Measurements from ENCODE around the gene GOSR2. TPM values are rescaled to one million over a fixed set of nuclear protein-coding genes. Genes with fewer than 3 reads are reported as not detected.
"Not testable (repeated sequence)": the region's sequence is repeated elsewhere in the genome, so short reads cannot be mapped to it uniquely, and the experiment has no call there.

GOSR2 gene
- total RNA-seq, 1 experiment from 2014 or later, result 14.2 TPM

DNA sequence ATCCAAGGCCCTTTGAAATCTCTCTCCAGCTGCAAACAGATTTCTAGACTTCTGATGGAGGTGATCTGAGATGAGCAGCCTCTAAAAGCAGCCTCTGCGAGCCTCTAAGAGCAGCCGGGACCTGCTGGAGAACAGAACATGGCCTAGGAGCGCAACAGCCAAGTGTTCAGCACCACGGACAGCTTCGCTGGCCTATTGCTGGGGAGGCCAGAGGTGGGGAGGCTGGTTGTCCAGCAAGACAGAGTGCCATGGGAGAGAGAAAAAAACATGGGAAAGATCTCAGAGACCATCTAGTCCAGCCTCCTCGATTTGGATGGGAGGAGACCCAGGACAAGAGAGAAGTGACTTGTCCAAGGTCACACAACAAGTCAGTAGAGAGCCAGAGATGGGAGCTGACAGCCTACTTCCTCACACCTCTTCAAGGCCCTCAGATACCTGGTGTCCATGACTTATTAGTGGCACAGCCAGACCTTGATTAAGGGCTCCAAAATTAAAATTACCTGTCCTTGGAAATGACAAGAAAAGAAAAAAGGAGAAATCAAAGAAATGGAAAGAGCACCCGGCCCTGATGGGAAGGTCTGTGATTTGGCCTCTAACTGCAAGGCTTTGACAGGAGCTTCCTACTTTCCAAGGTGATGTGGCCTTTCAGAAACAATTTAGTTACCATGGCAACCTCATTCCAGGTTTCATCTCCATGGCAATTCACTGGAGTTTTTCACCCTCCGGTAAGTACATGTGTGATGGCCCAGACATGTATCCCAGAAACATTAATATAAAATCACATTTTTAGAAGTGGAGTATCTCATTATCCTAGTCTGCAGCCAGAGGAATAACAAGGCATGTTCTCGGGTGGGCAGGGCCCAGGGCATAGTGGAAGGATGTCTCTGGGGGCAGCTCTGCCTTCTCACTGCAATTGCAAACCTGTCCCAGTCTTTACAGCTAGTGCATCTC, 41.6 kb downstream of the GOSR2 start:
- DNase-seq (ENCODE audit: low spot score), result no peak

DNA sequence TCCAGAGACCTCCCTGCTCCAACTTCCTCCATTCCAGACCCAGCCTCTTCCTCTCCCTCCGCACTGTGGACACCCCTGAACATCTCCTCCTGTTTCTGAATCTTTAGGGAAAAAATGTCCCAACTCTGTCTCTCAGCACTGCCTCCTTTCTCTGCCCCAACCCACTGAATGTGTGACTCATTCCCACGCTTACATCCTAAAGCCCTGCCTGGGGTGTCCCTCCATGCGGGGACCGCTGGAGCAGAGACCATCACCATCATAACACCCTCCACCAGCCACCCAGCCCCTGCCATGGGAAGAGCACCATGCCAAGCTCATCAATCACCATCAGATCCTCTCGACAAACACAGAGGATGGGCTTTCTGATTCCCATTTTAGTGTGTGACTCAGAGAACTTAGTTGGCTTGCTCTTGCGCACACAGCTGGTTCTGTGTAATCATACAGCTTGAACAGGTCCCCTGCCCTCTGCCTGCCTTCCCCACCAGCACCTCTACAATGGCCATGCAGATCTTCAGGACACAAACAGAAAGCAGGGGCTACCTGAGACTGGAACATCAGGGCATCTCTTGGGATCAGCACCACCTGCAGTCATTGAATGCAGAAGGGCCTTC, 45.4 kb downstream of the GOSR2 start:
- DNase-seq (ENCODE audit: low spot score), result no peak

GRCh38 chr17:46968896-46969295, 45.9 kb downstream of the GOSR2 start:
- DNase-seq (ENCODE audit: low spot score), result no peak

DNA sequence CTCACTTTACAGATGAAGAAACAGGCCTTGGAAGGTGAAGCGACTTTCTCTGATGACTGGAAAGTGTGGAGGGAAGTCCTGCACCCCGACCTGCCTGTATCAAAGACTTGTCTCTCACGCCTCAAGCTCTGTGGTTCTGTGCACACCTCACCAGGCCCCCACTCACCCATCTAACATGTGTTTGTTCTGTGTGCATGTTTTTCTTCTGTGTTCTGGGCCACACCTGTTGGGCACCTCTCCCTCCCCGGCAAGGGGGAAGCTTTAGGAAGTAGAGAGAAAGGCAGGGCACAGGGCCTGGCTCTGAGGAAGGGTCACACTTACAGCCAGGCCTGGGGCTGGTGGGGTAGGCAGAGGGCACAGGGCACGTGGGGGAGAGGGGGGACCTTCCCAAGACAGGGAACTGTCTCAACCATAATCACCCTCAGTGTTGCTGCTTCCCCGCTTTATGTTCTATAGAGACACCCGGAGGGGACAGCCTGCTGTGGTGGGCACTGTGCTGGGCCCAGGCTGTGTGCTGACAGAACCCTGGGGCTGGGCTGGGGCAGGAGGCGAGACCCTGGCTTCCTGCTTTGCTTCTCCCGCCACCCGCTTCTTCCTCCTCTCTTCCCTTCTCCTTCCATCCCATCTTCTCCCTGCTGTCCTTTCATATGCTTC, 48.8 kb downstream of the GOSR2 start:
- no peak for DNase-seq (ENCODE audit: low spot score)

- DNase-seq (ENCODE audit: low spot score), result no peak
These were observed 49.4 kb downstream of the GOSR2 start for GRCh38 chr17:46972346-46972745.

- no peak for DNase-seq (ENCODE audit: low spot score)
These were observed 51.1 kb downstream of the GOSR2 start for GRCh38 chr17:46974086-46974485.

DNA sequence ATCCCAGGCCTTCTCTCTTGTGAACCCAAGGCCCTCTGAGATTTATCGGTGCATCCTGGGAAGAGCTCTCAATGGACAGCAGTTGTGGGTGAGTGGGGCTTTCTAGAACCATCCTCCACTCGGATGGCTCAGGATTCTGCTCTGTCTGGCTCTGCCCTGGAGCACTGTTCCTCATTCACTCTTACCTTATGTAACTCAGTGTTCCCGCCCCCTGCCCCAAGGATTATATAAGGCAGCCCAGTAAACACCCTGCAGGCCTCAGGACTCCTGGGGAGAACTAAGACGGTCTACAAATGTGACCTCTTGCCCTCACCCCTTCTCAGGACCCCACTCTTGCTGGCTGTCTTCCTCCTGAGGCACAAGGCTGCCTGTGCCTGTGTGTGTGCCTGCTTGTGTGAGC, 52.3 kb downstream of the GOSR2 start:
- DNase-seq (ENCODE audit: low spot score), result no peak

- peak; percentile 2 for DNase-seq (ENCODE audit: low spot score)
These were observed 53.8 kb downstream of the GOSR2 start for GRCh38 chr17:46976626-46977270.

- DNase-seq (ENCODE audit: low spot score), result peak; percentile 55
These were observed 54.4 kb downstream of the GOSR2 start for GRCh38 chr17:46977348-46977747.

DNA sequence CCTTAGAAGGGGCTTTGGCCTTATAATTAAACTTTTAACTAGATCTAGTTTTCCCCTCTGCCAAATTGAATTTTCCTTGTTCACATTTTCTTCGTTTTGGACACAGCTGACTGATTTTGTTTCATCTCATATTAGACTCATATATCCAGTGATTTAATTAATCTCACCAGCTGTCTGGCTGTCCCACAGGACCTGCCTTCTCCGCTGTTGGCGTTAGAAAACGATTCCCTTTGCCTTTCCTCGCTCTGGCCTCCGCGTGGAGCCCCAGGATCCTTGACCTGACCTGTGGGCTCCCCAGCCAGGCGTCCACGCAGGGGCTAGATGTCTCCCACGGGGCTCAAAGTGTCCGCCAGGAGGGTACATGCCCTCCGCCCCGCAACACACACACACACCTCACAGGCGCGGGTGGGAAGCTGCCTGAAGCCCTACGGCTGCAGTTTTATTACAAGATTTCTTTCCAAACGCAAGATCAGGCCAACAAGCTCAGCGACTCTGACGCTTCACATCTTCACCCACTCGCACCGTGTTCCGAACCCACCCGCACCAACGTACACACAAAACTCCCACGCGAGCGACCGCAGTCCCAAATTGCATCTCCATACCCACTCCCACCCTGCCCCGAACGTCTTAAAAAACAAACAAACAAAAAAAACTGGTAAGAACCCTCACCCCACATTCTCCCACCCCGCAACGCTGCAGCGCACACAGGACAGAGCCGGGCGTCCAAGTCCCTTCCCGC, 55.0 kb downstream of the GOSR2 start:
- no peak for DNase-seq (ENCODE audit: low spot score)

- DNase-seq (ENCODE audit: low spot score), result no peak
These were observed 55.7 kb downstream of the GOSR2 start for GRCh38 chr17:46978489-46979146.

DNA sequence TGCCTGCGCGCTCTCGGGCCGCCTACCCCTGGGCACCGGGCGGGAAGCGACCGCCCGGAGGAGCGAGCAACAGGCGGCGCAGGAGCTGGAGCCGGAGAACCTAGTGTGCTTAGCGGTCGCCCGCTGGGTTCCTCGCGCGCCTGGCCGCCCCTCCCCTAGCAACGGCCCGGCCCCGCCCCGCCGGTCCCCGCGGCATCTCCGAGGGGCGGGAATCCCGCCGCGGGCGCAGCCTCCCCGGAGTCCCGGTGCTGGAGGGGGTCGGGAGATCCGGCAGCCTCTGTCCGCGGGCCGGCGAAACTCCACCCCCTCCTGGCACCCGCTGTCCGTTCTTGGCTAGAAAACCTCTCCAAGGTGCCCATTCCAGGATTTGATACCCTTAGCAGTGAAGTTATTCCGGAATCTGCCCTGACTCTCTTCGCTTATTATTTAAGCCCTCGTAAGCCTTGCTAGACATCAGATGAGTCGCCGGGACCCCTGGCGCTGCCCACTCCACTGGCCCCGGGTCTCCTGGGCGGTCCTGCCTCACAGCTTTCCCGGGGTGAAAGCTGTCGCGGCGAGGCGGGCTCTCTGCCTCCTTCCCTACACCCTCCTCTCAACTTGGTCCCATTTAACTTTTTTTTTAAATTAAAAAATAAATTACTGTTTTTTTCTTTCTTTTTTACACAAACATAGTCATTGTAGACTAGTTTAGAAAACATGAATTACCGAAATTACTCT, 56.3 kb downstream of the GOSR2 start, which contains the start of gene RPRML:
Gene RPRML (minus strand): TSS at position 107 of the 717 bp plus-strand sequence. CDS start 246 bp downstream, outside the sequence.
- no peak for DNase-seq (ENCODE audit: low spot score)

GRCh38 chr17:46982577-46982976, 59.6 kb downstream of the GOSR2 start:
- DNase-seq (ENCODE audit: low spot score), result no peak

DNA sequence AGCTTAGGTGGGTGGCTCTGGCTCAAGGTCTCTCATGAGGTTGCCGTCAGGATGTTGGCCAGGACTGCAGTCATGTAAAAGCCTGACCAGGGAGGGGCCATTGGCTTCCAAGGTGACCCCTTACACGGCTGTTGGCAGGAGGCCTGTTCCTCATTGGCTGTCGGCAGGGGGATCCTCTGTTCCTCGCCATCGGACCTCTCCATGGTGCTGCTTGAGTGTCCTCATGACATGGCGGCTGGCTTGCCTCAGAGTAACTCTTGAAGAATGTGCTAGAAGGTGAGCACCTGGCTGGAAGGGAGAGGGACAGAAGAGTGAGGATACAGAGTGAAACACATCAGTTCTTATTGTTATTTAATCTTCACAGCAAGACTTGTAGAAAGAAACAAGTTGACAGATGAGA, 60.8 kb downstream of the GOSR2 start:
- no peak for DNase-seq (ENCODE audit: low spot score)

- DNase-seq (ENCODE audit: low spot score), result no peak
These were observed 61.4 kb downstream of the GOSR2 start for GRCh38 chr17:46984341-46984740.

GRCh38 chr17:46984892-46985291, 61.9 kb downstream of the GOSR2 start:
- DNase-seq (ENCODE audit: low spot score), result peak; percentile 7

DNA sequence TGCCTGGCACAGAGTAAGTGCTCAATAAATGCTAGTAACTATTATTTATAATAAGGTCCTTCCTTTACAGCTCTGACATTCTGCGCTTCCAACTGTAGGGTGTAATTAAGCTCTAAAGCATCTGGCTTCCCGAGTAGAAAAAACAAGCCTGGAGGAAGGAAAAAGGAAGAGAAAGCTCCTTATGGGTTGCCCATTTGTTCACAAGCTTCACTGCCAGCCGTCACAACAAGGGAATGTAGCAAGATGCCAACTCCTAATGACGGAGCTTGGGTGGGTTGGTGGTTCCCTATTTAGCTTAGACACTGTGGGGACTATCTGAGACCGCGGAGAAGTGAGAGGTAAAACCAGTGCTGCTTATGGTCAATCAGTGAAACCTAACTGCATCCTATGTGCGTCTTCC, 63.4 kb downstream of the GOSR2 start:
- DNase-seq (ENCODE audit: low spot score), result no peak

DNA sequence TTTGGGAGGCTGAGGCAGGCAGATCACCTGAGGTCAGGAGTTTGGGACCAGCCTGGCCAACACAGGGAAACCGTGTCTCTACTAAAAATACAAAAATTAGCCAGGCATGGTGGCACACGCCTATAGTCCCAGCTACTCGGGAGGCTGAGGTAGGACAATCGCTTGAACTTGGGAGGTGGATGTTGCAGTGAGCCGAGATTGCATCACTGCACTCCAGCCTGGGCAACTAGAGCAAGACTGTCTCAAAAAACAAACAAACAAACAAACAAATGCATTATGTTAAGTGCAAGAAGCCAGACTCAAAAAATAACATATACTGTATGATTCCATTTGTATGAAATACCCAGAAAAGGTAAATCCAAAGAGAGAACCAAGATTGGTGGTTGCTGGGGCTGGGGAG, 65.0 kb downstream of the GOSR2 start:
- not testable (repeated sequence) for DNase-seq (ENCODE audit: low spot score)

DNA sequence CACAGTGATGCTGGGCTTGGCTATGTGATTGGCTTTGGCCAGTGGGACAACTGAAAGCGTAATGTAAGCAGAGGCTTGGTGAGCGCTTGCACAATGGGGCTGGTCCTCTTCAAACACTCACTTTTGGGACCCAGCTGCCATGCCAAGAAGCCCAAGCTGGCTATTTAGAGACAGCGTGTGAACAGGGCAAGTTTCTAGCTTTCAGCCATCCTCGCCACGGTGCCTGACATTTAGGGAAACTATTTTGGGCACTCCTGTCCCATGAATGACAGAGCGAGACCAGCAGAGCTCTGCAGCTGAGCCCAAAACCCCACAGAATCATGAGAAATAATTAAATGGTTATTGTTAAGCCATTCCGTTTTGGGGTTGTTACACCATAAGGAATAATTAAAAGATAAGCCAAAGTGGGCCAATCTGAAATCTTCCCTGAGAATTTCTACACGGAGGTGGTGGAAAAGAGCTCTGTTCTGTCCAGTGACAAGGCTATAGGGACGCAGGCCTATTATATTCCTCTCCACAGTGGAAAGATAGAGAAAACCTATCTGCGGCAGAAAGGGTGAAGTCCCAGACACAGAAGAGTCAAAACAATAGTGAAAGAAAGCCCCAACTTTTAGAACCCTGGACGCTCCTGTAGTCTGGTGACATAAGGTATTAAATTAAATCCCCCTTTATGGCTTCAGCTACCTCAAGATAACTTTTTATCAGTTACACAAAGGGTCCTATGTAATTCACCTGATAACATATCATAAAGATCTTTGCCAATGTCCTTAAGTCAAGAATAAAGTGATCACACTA, 66.9 kb downstream of the GOSR2 start:
- DNase-seq (ENCODE audit: low spot score), result no peak
